Lower leg skin (tissue), 4 donors: ENCODE measurements around the gene SLC25A2. TPM values are rescaled to one million over a fixed set of nuclear protein-coding genes. Genes with fewer than 3 reads are reported as not detected.
"Not testable (repeated sequence)": the region's sequence is repeated elsewhere in the genome, so short reads cannot be mapped to it uniquely, and the experiment has no call there.

Source experiments
- DNase-seq, 2 donors: peaks; one replicate each; pipeline ENCODE4 v3.0.0-alpha.2; 2019; ENCODE audit warnings: low spot score in 2 of 2
- H3K4me3 ChIP-seq: fragments of 200-600 bp; sonication (generic); 2 replicates; pipeline ENCODE4 v1.5.1; 2017; ENCODE audit warnings: mild to moderate bottlenecking, low read depth; ENCODE audit not compliant: poor library complexity, severe bottlenecking
- CTCF ChIP-seq, 3 donors: fragments of 450-650 bp; IDR thresholded peaks; one replicate each; pipeline ENCODE4 v1.5.1; 2016; ENCODE audit warnings: antibody characterized with exemption in 3 of 3, mild to moderate bottlenecking in 3 of 3, moderate library complexity in 2 of 3
- POLR2A ChIP-seq, 2 donors: fragments of 450-650 bp; IDR thresholded peaks; one replicate each; pipeline ENCODE4 v1.6.1; 2016 to 2017; ENCODE audit warnings: antibody characterized with exemption in 2 of 2, mild to moderate bottlenecking in 1 of 2, moderate library complexity in 1 of 2
- WGBS, 2 donors: methylation state at CpG; one replicate each; pipeline ENCODE4 v1.1.5; 2018; 5-methylcytosine and 5-hydroxymethylcytosine counted together
- intact Hi-C: fragments of 100-400 bp; cut with DNase I; formaldehyde crosslinking; loops from one replicate; pipeline ENCODE4 v1.15.0; 2023; ENCODE audit warnings: low total_unique reads
- total RNA-seq, 4 donors: library from RNA; depleted of rRNA; stranded (reverse); fragments of >200 nt; gene quantifications; one replicate each; pipeline ENCODE4 v1.1.0, GENCODE V29; 2016

Gene SLC25A2
- total RNA-seq, 4 donors from 2014 or later = 0.66 to 5.0 (median 0.67) TPM; not detected in 1

- 95 to 98% methylated on average over 6 of the region's 6 CpGs for WGBS, 2 donors
- TF ChIP-seq CTCF (IDR thresholded peaks at IDR 0.05) (no peak), POLR2A (IDR thresholded peaks at IDR 0.05) (no peak)
- intact Hi-C loops = no loop called here
- DNase-seq = no peak
- no peak overlapping the region for H3K4me3 ChIP-seq
These were observed 15.4 kb upstream of the SLC25A2 start for GRCh38 chr5:141319202-141319601.

GRCh38 chr5:141316963-141317362 is 13.1 kb upstream of the SLC25A2 start:
- intact Hi-C loops, H3K4me3 ChIP-seq, DNase-seq: not testable (repeated sequence)
- 83 to 86% methylated on average over 4 of the region's 4 CpGs for WGBS, 2 donors

- no peak for DNase-seq
- no peak overlapping the region for H3K4me3 ChIP-seq
- TF ChIP-seq POLR2A (IDR thresholded peaks at IDR 0.05) (no peak), CTCF (IDR thresholded peaks at IDR 0.05) (no peak)
- intact Hi-C loops = no loop called here
These were observed 9.9 kb upstream of the SLC25A2 start for GRCh38 chr5:141313711-141314110.

GRCh38 chr5:141306630-141307029 is 2.8 kb upstream of the SLC25A2 start:
- no peak overlapping the region for H3K4me3 ChIP-seq
- intact Hi-C loops = no loop called here
- TF ChIP-seq CTCF (IDR thresholded peaks at IDR 0.05) = no peak
- TF ChIP-seq POLR2A (IDR thresholded peaks at IDR 0.05) = no peak
- DNase-seq = no peak
- WGBS, 2 donors = 95 to 96% methylated on average over 1 of the region's 1 CpG

- intact Hi-C loops = no loop called here
- 92 to 94% methylated on average over 4 of the region's 4 CpGs for WGBS, 2 donors
- no peak for DNase-seq
- no peak for TF ChIP-seq CTCF (IDR thresholded peaks at IDR 0.05)
- no peak overlapping the region for H3K4me3 ChIP-seq
These were observed 5.5 kb downstream of the SLC25A2 start for GRCh38 chr5:141298376-141298775.

- no peak overlapping the region for H3K4me3 ChIP-seq
- no peak for DNase-seq
- intact Hi-C loops = no loop called here
- 49 to 56% methylated on average over 3 of the region's 3 CpGs for WGBS, 2 donors
- TF ChIP-seq POLR2A (IDR thresholded peaks at IDR 0.05) (no peak), CTCF (IDR thresholded peaks at IDR 0.05) (no peak)
These were observed 30.9 kb downstream of the SLC25A2 start for GRCh38 chr5:141272906-141273305.
